CD4-positive, alpha-beta T cell treated with Interleukin-12 subunit alpha and Interleukin-12 subunit beta, for 1 hour (primary cell): Measurements from ENCODE around the gene UPF1.
"Not testable (repeated sequence)": the region's sequence is repeated elsewhere in the genome, so short reads cannot be mapped to it uniquely, and the experiment has no call there.

Experiments
- DNase-seq: peaks from one replicate; pipeline ENCODE4 v3.0.0-alpha.2; 2020

The UPF1 gene

DNA sequence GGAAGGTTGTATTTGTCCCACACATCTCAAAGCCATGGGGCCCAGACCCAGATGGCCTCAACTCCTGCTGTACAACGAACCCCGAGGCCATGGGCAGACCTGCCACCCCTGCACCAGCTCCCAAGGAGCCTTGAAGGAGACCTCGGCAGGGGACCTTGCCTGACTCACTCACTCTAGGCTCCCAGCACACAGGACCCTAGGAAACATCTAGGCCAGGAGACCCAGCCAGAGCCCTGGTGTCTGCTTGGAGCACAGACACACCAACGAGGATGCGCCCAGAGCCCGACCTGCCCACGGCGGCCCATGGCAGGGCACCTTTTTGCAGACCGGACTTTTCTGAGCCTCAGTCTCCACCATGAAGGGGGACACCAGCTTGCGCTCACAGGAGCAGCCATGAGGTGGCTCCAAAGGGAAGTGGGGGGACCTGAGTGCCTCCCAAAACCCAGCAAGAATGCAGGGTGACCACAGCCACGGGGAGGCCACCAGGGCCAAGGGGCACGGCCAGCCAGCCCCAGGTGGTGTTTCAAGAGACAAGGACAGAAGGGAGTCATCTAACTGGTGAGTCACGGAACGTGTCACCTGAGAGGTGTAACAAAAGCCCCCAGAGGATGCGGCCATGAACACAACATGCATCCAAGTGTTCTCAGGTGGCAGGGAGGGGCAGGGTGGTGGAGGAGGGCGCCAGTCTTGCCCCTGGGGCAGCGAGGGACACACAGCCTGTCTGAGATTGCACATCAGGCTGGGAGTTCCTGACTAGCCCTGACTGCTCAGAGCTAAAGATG lies 69.1 kb downstream of the UPF1 start:
- no peak for DNase-seq

DNA sequence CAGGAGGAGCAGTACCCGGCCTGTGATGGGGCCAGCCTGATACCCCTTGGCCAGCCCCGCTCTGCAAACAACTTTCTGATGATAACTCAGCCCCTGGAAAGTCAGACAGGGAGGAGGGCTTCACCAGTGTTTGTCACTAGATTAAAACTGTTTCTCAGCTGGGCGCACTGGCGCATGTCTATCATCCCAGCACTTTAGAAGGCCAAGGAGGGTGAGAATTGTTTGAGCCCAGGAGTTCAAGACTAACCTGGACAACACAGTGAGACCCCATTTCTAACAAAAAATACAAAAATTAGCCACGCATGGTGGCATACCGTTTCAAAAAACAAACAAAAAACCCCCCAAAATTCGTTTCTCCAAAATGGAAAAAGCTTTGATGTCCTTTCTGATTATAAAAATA lies 69.7 kb downstream of the UPF1 start:
- no peak for DNase-seq

DNA sequence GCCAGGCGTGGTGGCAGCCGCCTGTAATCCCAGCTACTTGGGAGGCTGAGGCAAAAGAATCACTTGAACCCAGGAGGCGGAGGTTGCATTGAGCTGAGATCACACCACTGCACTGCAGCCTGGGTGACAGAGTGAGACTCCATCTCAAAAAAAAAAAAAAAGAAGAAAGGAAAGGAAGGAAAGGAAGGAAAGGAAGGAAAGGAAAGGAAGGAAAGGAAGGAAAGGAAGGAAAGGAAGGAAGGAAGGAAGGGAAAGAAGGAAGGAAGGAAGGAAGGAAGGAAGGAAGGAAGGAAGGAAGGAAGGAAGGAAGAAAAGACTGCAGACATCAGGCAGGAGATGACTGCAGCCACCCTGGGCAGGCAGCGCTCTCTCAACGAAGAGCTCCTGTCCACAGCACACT lies 70.8 kb downstream of the UPF1 start:
- DNase-seq, result not testable (repeated sequence)

DNA sequence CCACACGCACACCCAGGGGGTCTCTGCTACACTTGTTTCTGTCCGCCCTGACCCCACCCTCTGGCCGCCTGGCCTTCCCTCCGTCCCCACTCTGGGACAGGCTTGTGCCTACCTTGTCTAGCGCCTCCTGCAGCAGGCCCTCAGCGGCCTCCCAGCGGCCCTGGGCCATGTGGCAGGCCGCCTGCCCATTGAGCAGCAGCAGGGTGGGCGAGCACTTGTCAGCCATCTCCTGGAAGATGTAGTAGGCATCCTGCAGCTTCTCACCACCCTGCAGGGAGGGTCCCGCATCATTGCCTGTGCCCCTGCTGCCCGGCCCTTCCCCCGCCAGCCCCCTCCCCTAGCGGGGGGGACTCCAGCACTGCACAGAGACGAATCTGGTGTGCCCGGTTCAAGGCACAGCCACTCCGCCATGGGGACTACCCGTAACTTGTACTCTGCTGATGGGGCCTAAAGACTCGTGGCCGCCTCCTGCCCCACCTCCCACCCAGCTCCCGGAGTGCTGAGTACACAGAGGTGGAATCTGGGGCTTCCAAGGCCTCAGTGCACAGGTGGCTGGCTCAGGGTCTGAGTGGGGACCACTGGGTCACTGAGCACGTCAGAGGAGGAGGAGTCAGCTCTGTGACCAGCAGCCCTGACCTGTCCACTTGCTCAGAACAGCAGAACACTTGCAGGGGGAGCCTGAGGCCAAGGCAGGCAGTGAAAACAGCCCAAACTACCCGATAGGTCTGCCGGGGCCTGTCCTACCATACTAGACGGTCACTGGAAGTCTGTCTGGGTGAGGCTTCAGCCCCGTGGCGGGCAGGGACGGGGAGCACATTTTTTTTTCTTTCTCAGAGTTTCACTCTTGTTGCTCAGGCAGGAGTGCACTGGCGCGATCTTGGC lies 71.6 kb downstream of the UPF1 start:
- no peak for DNase-seq

DNA sequence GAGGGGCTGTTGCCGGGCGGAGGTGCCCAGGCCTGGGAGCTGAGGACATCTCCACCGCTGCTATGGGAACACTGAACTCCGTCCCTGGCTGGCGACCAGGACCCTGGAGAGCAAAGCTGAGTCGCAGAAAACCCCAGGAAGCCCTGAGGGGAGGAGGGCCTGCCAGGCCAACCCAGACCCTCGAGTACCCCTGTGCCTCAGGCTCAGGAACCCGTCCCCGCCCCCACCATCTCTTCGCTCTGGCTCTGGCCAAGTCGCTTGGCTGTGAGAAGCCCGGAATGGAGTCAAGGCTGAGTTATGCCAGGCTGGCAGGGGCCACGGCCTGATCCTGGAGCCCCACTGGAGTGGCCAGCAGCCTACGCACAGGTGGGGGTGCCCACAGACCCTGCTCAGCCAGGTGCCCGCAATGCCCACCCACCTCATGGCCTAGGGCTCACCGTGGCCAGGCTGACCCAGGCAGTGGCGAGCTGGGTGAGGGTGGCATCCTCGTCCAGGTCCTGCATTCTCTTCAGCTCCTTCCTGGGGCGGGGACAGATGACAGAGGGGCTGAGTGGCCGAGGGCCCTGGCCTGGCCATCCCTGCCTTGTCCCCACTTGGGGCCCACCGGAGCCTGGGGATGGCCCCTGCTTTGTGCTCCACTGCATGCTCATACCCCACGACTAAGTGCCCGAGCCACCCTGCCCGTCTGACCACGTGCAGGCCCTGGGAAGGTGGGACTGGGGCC lies 72.7 kb downstream of the UPF1 start:
- no peak for DNase-seq

DNA sequence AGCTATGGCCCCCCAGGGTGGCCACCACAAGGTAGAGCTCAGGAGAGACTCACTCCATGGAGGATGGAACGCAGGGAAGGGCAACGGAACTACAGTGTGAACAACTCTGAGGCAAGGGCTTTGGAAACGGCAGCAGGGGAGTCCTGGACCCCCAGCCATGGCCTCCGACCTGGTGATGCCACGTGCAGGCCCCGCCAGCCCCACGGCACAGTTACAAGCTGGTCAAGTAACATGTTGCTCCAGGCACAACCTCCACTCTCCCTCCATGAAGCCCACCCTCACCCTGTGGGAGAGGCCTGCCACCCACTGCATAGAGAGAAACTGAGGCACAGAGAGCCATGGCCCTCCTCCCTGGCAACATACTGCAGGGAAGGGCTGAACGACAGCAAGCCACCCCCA lies 73.3 kb downstream of the UPF1 start:
- no peak for DNase-seq

DNA sequence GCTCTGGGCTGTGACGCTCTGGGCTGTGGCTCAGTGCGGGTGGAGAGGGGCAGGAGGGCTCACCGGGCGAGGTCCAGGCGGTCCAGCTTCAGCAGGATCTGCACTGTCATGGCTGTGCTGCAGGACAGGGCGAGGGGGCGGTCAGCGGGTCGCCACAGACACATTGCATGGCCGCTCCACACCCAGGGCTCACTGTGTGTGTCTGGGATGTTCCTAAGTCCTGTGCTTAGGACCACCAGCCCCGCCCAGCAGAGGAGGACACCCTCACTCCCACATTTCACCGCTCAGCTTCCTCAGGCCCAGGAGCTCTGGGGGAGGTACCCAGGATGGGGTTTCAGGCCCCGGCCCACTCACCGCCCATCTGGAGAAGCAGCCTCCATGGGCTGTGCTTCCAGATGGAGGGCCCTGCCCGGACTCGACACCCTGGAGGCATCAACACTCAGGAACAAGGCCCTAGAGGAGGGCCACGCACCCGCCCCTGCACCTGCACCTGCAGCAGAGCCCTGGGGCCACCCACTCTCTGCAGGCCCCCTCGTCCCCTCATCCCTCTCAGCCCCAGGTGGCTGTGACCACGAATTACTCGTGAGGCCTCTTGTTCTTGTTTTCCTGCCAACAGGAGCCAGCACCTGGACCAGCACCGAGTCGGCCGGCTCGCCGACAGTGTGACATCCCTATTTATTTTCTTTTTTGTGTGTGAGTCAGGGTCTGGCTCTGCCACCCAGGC lies 73.9 kb downstream of the UPF1 start:
- DNase-seq, result no peak

DNA sequence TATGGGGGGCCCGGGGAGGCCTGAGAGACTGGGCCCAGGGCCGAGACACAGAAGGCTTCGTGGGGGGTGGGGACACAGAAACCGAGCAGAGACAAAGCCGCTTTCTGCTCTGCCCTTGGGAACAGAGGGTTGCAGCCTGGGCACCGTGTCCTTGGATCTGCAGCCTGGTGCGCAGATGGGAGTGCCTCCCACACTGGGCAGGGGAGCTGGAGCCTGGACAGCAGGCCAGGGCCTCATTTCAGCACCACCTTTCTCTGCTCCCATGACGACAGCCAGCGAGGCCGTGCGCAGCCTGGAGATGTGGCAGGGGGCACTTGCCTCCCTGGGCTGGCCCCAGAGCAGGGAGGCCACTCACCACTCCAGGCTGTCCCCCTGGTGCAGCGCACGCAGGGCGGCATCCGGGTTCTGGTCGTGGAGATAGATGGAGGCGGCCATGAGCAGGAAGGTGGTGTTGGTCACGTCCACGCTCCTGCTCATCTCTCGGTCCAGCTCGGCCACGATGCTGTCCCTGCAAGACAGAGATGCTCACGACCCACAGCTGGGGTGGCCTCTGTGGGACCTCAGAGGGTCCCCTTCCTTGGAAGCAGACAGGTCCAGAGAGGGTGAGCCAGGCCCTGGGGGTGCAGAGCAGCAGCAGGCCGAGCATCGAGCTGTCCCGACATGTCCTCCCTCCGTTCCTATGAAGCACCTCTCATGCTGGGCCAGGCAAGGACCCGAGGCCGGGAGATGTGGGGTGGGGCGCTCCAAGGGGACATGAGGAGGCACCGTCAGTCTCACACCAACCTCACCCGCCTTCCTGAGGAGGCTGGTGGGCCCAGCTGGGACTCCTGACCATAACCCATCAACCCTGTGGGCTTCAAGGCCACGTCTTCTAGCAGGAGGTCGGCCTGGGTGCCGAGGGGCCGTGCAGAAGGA lies 75.1 kb downstream of the UPF1 start:
- DNase-seq, result no peak

DNA sequence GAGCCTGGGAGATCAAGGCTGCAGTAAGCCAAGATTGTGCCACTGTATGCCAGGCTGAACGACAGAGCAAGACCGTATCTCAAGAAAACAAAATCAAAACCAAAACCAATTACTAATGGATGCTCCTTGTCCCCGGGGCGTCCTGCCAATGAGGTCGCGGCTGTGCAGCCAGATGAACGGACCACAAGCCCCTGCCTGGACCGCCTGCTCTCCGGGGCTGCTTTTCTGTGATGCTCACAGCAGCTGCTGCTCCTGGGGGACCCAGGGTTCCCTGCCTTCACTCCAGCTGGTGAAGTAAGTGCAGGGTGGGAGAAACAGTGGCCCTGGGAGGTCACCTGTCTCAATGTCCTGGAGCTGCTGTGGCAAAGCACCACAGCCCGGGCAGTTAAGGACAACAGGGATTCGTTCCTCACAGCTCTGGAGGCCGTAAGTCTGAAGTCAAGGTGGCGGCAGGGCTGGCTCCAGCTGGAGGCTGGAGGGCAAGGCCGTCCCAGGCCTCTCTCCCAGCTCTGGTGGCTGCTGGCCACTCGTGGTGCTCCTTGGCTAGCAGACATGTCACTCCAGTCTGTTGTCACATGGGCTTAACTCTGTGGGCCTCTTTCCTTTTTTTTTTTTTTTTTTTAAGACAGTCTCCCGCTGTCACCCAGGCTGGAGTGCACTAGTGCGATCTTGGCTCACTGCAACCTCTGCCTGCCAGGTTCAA lies 77.3 kb downstream of the UPF1 start:
- DNase-seq, result no peak

DNA sequence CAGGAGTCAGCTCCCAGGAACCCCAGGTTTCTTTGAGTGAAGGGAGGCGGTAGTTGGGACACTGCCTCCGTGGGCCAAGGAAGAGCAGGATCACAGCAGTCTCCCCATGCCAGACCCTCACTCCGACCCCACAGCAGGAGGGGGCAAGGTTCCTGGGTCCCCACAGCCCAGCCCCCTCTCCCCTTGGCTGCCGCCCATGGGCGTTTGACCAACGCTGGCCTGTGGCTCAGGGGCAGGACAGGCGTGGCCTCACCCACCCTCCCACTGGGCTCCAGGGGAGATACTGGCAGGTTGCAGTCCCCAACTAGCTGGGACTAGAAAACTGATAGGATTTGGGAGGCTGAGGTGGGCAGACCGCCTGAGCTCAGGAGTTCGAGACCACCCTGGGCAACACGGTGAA lies 78.3 kb downstream of the UPF1 start:
- no peak for DNase-seq

DNA sequence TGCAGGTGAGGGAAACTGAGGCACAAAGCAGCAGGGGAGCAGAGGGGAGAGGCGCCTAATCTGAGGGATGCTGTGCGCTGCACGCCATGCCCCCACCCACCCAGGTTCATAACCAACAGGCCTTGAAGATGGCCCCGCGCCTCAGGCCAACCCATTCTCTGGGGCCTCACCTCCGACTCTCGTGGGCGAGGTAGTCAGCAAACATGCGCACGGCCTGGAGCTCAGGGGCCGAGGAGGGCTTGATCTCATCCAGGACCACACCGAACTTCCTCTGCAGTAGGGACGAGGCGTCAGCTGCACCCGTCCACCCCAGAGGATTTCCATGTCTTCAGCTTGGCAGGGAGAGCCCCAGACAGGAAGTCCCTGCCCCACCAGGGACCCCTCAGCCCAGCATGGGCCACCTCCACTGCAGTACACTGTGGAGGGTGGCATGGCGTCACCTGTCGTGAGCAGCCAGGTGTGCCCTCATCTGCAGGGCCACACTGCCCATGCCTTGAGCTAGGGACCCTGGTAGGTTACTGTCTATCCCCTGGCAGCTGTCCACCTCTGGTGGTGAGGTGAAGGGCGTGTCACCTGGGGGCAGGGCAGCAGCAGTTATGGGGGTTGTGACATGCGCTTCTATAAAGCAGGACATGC lies 79.2 kb downstream of the UPF1 start:
- no peak for DNase-seq

DNA sequence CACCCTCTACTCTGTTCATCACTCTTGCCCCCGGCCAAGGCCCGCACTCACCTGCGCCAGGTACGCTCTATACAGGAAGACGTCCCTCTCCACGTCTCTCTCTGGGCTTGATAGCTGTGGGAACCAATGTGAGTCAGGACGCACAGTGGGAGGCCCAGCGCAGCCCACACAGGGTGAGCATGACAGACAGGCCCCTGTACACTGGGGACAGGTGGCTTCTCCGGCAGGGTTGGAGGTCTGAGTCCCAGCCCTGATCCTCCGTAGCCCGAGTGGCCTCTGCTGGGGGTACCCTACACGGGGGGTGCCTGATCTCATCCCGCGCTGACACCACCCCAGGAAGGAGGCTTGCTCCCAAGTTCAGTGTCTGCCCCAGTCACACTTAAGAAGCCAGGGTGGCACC lies 81.2 kb downstream of the UPF1 start:
- DNase-seq, result no peak

DNA sequence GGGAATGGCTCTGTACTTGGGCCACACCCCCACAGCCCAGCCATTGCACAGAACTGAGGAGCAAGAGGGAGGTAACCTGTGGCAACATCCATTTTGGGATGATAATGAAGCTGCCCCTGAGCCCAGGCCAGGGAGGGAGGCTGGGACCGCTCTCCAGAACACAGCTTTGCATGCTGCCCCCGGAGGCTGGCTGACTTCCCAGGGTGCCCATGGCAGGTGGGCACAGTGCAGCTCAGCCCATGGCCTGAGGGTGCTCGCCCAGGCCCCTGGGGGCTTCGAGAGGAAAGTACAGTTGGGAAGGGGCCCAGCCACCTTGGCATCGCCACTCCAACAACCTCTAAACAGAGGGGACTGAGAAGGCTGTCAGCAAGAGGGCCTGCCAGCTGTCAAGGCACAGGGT lies 81.7 kb downstream of the UPF1 start:
- DNase-seq, result no peak

DNA sequence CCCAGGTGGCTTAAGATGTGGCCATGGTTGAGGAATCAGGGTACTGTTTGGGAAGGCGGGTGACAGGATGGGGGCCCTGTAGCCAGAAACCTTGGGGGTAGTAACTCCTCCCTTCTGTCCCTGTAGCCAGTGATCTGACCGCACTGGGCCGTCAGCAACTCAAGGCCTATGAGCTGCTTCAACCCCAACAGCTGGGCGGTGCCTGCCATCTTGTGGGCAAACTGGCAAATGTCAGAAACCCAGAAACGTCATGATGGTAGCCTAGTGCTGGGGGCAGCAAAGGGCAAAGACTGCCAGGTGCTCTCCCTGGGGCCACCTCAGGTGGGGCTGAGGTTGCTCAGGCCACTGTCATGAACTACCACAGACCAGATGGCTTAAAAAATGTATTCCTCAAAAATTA lies 83.9 kb downstream of the UPF1 start:
- peak; percentile 37 for DNase-seq

DNA sequence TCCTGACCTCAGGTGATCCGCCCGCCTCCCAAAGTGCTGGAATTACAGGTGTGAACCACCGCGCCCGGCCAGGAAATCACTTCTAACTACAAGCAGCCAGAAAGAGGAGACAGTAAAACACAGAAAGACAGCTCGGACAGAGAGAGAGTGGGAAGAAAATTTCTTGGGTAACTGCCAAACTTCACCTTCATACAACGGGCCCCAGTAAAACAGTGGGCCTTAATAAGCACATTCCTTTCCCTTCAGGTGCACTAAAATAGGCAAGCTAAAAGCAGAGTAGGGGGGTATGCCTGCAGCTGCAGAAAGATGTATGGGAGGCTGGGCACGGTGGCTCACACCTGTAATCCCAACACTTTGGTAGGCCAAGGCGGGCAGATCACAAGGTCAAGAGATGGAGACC lies 85.8 kb downstream of the UPF1 start:
- DNase-seq, result not testable (repeated sequence)
